Thymus (tissue), 11 donors: ENCODE results near the gene VPS9D1. TPM values are rescaled to one million over a fixed set of nuclear protein-coding genes. Genes with fewer than 3 reads are reported as not detected.

Experiments used
- DNase-seq, 9 donors: peaks; one replicate each; pipeline ENCODE4 v3.0.0-alpha.2; 2013; ENCODE audit warnings: low spot score in 9 of 9, low read depth in 6 of 9, missing footprints in 1 of 9
- H3K27ac ChIP-seq, 2 donors: one replicate each; pipeline ENCODE4 v1.5.1; 2013; ENCODE audit warnings: control low read depth in 1 of 2, low read depth in 1 of 2, low read length in 1 of 2, mild to moderate bottlenecking in 1 of 2, moderate library complexity in 1 of 2
- H3K27me3 ChIP-seq, 2 donors: one replicate each; pipeline ENCODE4 v1.5.1; 2013; ENCODE audit warnings: low read length in 1 of 2; ENCODE audit not compliant: control insufficient read depth in 2 of 2, insufficient read depth in 1 of 2
- H3K36me3 ChIP-seq, 2 donors: one replicate each; pipeline ENCODE4 v1.5.1; 2013; ENCODE audit warnings: low read length in 1 of 2, mild to moderate bottlenecking in 1 of 2, moderate library complexity in 1 of 2; ENCODE audit not compliant: control insufficient read depth in 2 of 2, insufficient read depth in 2 of 2
- H3K4me1 ChIP-seq, 2 donors: one replicate each; pipeline ENCODE4 v1.5.1; 2013; ENCODE audit warnings: low read length in 2 of 2; ENCODE audit not compliant: control insufficient read depth in 2 of 2, insufficient read depth in 2 of 2
- H3K4me3 ChIP-seq, 2 donors: one replicate each; pipeline ENCODE4 v1.5.1; 2013; ENCODE audit warnings: low read length in 2 of 2, control low read depth in 1 of 2, mild to moderate bottlenecking in 1 of 2
- H3K9me3 ChIP-seq, 2 donors: one replicate each; pipeline ENCODE4 v1.5.1; 2013; ENCODE audit warnings: low read length in 1 of 2, mild to moderate bottlenecking in 1 of 2; ENCODE audit not compliant: control insufficient read depth in 2 of 2, insufficient read depth in 1 of 2
- WGBS: extraction: QIAGEN DNeasy Blood & Tissue Kit; methylation state at CpG from one replicate; pipeline ENCODE4 v1.1.7; 2013; 5-methylcytosine and 5-hydroxymethylcytosine counted together
- polyA plus RNA-seq: library from polyadenylated mRNA; stranded (reverse); fragments of 200-250 nt; gene quantifications from one replicate; pipeline ENCODE4 v1.2.3, GENCODE V29; 2013
- total RNA-seq: library from RNA; stranded (reverse); fragments of 120-200 nt; gene quantifications from one replicate; pipeline ENCODE4 v1.2.4, GENCODE V29; 2013
- donor health status: healthy.

Gene VPS9D1
- total and polyA plus RNA-seq, 2 donors = 2.1 to 25.1 TPM

DNA sequence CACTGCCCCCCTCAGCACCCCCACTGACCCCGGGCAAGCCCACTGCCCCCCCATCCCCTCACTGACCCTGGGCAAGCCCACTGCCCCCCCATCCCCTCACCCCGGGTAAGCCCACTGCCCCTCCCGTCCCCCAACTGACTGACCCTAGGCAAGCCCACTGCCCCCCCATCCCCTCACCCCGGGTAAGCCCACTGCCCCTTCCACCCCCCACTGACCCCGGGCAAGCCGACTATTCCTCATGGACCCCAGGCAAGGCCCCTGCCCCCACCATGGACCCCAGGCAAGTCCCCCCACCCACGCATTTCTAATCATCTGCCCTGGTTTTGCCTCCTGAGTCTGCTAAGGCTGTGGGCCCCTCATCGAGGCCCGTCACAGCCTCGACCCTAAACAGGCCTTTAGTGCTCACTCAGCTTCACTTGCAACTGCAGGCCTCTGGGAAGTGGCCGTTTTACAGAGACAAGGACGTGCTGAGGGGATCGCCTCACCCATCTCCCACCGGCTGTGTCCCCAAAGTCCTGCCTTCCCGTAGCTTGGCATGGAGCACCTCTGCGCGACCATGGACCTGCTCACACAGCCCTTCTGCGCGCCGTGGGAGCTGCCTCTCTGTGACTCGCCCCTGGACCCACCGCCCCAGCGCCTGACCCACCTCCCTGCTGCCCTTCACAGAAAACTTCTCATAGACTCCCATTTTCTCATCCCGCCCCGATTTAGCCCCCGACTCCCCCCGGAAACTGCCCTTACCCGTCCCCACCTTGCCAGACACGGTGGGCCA, 3.6 kb downstream of the VPS9D1 start:
- Histone ChIP-seq H3K27me3 (peaks cover 10 to 23% of the 10 kb centered on the region in 2 donors), H3K4me1 (peaks cover 10 to 15% of the 10 kb centered on the region in 2 donors), H3K4me3 (no peak overlapping the region), H3K27ac (no peak overlapping the region), H3K9me3 (no peaks in the 10 kb centered on the region), H3K36me3 (no peaks in the 10 kb centered on the region)
- DNase-seq = no peak
- WGBS = 97% methylated on average over 29 of the region's 29 CpGs

DNA sequence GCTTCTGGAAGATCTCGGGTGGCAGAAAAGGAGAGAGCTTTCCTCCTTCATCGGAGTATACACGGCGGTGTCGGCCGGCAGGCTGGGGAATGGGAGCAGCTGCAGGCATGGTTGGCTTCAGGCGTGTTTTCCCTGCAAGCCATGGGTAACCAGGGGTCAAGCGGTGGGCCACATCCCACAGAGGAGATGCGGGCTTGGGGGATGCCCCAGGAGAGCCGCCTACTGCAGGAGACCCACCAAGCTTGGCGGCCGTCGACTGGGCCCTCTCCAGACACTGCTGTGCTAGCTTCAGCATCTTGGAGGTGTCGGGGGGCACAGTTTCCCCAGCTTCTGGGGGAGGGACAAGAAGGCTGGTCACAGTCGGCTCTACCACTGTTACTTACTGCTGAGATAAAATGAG, 4.2 kb downstream of the VPS9D1 start:
- 97% methylated on average over 15 of the region's 15 CpGs for WGBS
- DNase-seq = no peak
- Histone ChIP-seq H3K9me3 (no peaks in the 10 kb centered on the region), H3K27me3 (peaks cover 10 to 27% of the 10 kb centered on the region in 2 donors), H3K27ac (no peak overlapping the region), H3K4me3 (no peak overlapping the region), H3K4me1 (peaks cover 14 to 19% of the 10 kb centered on the region in 2 donors), H3K36me3 (no peaks in the 10 kb centered on the region)

DNA sequence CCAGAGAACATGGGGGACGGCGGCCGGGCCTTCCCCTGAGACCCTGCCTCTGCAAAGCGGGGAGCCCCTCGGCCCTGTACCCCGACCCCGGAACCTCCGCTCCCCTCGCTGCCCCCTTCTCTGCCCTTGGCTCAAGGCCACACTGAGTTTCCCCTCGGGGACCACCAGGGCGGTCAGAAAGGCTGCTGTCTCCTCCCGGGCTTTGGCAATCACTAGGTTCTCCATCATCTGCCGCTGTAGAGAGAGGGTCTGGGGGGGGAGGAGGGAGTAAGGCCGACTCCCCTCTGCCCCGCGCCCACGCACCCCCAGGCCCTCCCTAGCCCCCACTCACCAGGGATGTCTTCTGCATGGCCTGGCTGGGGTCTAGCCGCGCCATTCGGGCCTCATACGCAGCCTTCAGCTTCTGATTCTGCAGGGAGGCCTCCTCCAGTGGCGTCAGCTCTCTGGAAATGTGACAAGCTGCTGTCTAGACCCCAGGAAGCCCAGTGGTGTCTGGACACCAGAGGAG, 8.4 kb downstream of the VPS9D1 start:
- Histone ChIP-seq H3K9me3 (no peaks in the 10 kb centered on the region), H3K27me3 (peaks cover 0 to 14% of the 10 kb centered on the region in 2 donors), H3K36me3 (no peaks in the 10 kb centered on the region), H3K4me3 (peak overlapping the region; percentile 43 to 52), H3K27ac (no peak overlapping the region), H3K4me1 (peaks cover 9 to 11% of the 10 kb centered on the region in 2 donors)
- 20% methylated on average over 22 of the region's 22 CpGs for WGBS
- no peak for DNase-seq

- Histone ChIP-seq H3K4me1 (peaks cover 9 to 11% of the 10 kb centered on the region in 2 donors), H3K9me3 (no peaks in the 10 kb centered on the region), H3K36me3 (no peaks in the 10 kb centered on the region), H3K27ac (peak overlapping the region in 1 of 2 donors; percentile 3), H3K27me3 (peaks cover 0 to 14% of the 10 kb centered on the region in 2 donors), H3K4me3 (peak overlapping the region; percentile 43 to 52)
- WGBS = 3% methylated on average over 48 of the region's 48 CpGs
- peak in 5 of 9 donors; percentile 35 to 72 (median 57) for DNase-seq
These were observed 9.0 kb downstream of the VPS9D1 start for GRCh38 chr16:89711601-89712273.

DNA sequence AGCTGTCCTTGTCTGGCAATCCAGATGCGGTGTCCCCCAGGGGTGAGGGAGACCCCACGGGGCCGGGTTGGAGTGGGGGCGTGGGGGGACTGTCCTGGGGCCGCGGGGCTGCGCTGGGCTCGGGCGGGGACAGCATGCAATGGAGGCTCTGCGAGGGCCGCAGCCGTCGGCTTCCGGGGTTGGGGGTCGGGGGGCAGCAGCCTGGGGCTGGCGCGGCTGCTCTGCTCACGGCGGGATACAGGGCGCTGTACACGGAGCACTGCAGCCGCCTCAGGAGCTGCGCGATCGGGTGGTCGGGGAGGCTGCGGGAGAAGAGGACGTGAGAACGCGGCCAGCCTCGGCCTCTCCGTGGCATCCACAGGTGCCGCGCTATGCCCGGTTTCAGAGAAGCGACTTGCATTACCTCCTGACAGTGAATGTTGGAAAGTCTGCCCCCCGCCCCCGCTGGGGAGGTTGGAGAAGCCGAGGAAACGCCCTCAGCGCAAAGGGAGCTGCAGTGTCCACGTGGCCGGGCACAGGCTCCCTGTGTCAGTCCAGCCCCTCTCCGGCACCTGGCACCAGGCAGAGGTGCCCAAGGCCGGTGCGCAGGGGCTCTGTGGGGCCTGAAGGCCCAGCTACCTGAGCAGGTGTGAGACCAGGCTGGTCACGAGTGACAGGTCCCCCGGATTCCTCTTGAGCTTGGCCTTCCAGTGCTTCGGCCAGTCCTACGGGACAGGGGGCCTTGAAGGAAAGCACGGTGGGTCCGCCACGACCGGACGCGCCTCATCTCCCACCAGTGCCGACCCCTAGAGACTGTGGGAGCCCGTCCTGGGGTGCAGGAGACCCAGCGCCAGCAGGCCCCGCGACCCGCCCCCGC, 9.8 kb downstream of the VPS9D1 start:
- Histone ChIP-seq H3K9me3 (no peaks in the 10 kb centered on the region), H3K4me1 (peaks cover 11 to 17% of the 10 kb centered on the region in 2 donors), H3K36me3 (no peaks in the 10 kb centered on the region), H3K27ac (no peak overlapping the region), H3K4me3 (no peak overlapping the region), H3K27me3 (peaks cover 0 to 14% of the 10 kb centered on the region in 2 donors)
- WGBS = 95% methylated on average over 63 of the region's 63 CpGs
- DNase-seq = no peak

DNA sequence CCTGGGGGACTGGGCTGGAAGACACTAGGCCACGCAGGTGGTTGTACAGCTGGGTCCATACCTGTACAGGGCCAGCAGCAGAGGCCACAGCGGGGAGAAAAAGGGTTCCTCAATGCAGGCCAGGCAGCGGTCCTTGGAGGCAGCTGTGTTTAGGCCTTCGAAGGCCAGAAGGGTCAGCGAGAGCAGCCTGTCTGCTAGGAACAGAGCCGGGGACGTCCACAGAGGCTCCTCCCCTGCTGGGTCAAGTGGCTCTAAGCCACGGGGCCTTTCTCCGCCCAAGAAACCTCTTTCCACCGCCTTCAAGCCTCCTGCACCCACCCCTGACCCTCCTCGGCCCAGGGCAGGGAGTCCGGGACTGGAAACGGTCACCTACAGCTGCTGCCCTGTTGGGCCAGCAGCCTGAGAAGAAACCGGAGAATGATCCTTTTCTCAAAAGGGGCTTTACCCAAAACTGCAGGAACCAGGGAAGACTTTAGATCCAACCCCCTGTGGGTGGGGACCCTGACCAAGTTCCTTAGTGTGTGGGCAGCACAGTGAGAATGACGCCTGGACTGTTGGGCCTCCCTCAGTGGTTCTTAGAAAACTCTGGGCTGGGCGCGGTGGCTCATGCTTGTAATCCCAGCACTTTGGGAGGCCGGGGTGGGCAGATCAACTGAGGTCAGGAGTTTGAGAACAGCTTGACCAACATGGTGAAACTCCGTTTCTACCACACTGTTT, 10.8 kb downstream of the VPS9D1 start:
- Histone ChIP-seq H3K27ac (no peak overlapping the region), H3K4me1 (peaks cover 11 to 17% of the 10 kb centered on the region in 2 donors), H3K27me3 (peaks cover 0 to 14% of the 10 kb centered on the region in 2 donors), H3K9me3 (no peaks in the 10 kb centered on the region), H3K36me3 (no peaks in the 10 kb centered on the region), H3K4me3 (no peak overlapping the region)
- WGBS = 95% methylated on average over 19 of the region's 19 CpGs
- no peak for DNase-seq

DNA sequence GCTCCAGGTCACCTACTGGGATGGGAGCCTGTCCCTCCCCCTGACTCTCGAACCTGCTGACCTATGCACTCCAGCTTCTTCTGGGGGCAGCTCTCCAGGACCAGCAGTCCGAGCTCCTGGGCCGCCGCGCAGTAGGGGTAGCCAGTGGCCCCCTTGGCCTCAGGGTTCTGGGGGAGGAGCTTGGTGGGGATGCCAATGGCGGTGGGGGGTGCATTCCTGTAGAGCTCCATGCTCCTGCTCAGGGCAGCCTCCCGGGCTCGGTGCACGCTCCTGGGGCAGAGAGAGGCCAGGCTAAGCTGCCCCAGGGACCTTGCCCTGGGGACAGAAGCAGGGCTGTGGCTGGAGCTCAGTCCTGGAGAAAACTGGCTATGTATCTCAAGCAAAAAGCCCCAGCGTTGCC, 11.5 kb downstream of the VPS9D1 start:
- Histone ChIP-seq H3K27ac (no peak overlapping the region), H3K36me3 (no peaks in the 10 kb centered on the region), H3K9me3 (no peaks in the 10 kb centered on the region), H3K4me3 (no peak overlapping the region), H3K27me3 (peaks cover 0 to 14% of the 10 kb centered on the region in 2 donors), H3K4me1 (peaks cover 11 to 17% of the 10 kb centered on the region in 2 donors)
- 95% methylated on average over 10 of the region's 10 CpGs for WGBS
- DNase-seq = no peak

DNA sequence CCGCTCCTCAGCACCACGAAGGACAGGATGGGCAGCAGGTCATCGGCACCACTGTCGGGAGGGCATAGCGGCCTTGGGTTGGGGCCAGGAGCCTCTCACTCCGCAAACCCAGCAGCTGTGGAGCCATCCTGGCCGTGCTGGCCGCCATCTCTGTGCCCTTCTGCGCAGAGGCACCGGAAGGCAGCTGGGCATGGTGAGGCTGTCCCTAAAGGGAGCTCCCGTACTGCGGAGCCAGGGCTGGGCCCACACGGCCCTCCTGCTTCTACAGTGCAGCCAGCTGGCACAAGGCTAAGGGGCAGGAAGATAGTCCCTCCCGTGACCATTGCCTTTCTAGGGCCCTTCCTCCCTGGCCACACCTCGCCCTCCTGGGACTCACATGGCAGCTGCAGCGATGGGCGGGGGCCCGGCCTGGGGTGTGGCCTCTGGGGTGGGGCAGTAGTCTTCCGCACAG, 12.2 kb downstream of the VPS9D1 start:
- Histone ChIP-seq H3K27ac (no peak overlapping the region), H3K9me3 (no peaks in the 10 kb centered on the region), H3K36me3 (no peaks in the 10 kb centered on the region), H3K27me3 (peaks cover 0 to 14% of the 10 kb centered on the region in 2 donors), H3K4me1 (peaks cover 11 to 17% of the 10 kb centered on the region in 2 donors), H3K4me3 (no peak overlapping the region)
- 97% methylated on average over 19 of the region's 19 CpGs for WGBS
- no peak for DNase-seq
